ENCODE measurements around the gene LENG1. TPM values are rescaled to one million over a fixed set of nuclear protein-coding genes. Genes with fewer than 3 reads are reported as not detected.

Gene LENG1
- total RNA-seq, 1 donor, result 4.7 TPM

- peak overlapping the region; percentile 88 for H3K4me3 ChIP-seq (ENCODE audit: low read depth, low read length)
- no peak for TF ChIP-seq CTCF (IDR thresholded peaks at IDR 0.05; ENCODE audit: insufficient read depth, low read depth, low read length)
- no peak for DNase-seq (ENCODE audit: low read depth)
Measured at GRCh38 chr19:54204767-54205468, 45.4 kb upstream of the LENG1 start.

- peak overlapping the region; percentile 88 for H3K4me3 ChIP-seq (ENCODE audit: low read depth, low read length)
- DNase-seq (ENCODE audit: low read depth), result peak; percentile 62
- no peak for TF ChIP-seq CTCF (IDR thresholded peaks at IDR 0.05; ENCODE audit: insufficient read depth, low read depth, low read length)
Measured at GRCh38 chr19:54203151-54203611, 43.7 kb upstream of the LENG1 start.

- no peak for TF ChIP-seq CTCF (IDR thresholded peaks at IDR 0.05; ENCODE audit: insufficient read depth, low read depth, low read length)
- peak overlapping the region; percentile 88 for H3K4me3 ChIP-seq (ENCODE audit: low read depth, low read length)
- DNase-seq (ENCODE audit: low read depth), result peak; percentile 35
Measured at GRCh38 chr19:54201980-54202379, 42.5 kb upstream of the LENG1 start.

- DNase-seq (ENCODE audit: low read depth), result no peak
- H3K4me3 ChIP-seq (ENCODE audit: low read depth, low read length), result peak overlapping the region; percentile 88
- no peak for TF ChIP-seq CTCF (IDR thresholded peaks at IDR 0.05; ENCODE audit: insufficient read depth, low read depth, low read length)
Measured at GRCh38 chr19:54201172-54201701, 41.7 kb upstream of the LENG1 start.

- no peak for TF ChIP-seq CTCF (IDR thresholded peaks at IDR 0.05; ENCODE audit: insufficient read depth, low read depth, low read length)
- peak overlapping the region; percentile 88 for H3K4me3 ChIP-seq (ENCODE audit: low read depth, low read length)
- DNase-seq (ENCODE audit: low read depth), result peak; percentile 95
Measured at GRCh38 chr19:54199401-54199800, 39.9 kb upstream of the LENG1 start.

GRCh38 chr19:54197121-54197520 is 37.6 kb upstream of the LENG1 start:
- no peak for DNase-seq (ENCODE audit: low read depth)
- H3K4me3 ChIP-seq (ENCODE audit: low read depth, low read length), result no peak overlapping the region
- no peak for TF ChIP-seq CTCF (IDR thresholded peaks at IDR 0.05; ENCODE audit: insufficient read depth, low read depth, low read length)
